Spleen (tissue), 11 donors: ENCODE measurements around the gene RFLNA. TPM values are rescaled to one million over a fixed set of nuclear protein-coding genes. Genes with fewer than 3 reads are reported as not detected.

ENCODE experiments used
- DNase-seq: peaks from one replicate; pipeline ENCODE4 v3.0.0-alpha.2; 2020
- H3K27ac ChIP-seq, 8 donors: fragments of 200-600 bp; sonication (generic) in 7 of 8; 1 replicate in 4 of 8; 2 replicates in 4 of 8; pipeline versions ENCODE4 v1.5.0 to v1.8.0; 2016 to 2021; ENCODE audit warnings: inconsistent platforms in 4 of 8, mild to moderate bottlenecking in 4 of 8, moderate library complexity in 1 of 8
- H3K27me3 ChIP-seq, 7 donors: fragments of 200-600 bp; sonication (generic) in 6 of 7; replicated peaks in 1 of 7; 1 replicate in 4 of 7; 2 replicates in 3 of 7; pipeline versions ENCODE4 v1.5.0 to v1.8.0; 2016 to 2021; ENCODE audit warnings: inconsistent platforms in 3 of 7, mild to moderate bottlenecking in 1 of 7
- H3K36me3 ChIP-seq, 6 donors: fragments of 200-600 bp; sonication (generic) in 5 of 6; 1 replicate in 4 of 6; 2 replicates in 2 of 6; pipeline versions ENCODE4 v1.5.0 to v1.8.0; 2016 to 2021; ENCODE audit warnings: inconsistent platforms in 2 of 6
- H3K4me1 ChIP-seq, 6 donors: fragments of 200-600 bp; sonication (generic) in 5 of 6; 1 replicate in 3 of 6; 2 replicates in 3 of 6; pipeline versions ENCODE4 v1.5.0 to v1.8.0; 2016 to 2021; ENCODE audit warnings: inconsistent platforms in 3 of 6
- H3K4me3 ChIP-seq, 8 donors: fragments of 200-600 bp; sonication (generic) in 7 of 8; 1 replicate in 4 of 8; 2 replicates in 4 of 8; pipeline versions ENCODE4 v1.5.0 to v1.8.0; 2016 to 2021; ENCODE audit warnings: inconsistent platforms in 4 of 8, mild to moderate bottlenecking in 4 of 8, moderate library complexity in 2 of 8
- H3K9me3 ChIP-seq, 8 donors: fragments of 200-600 bp; sonication (generic) in 7 of 8; 1 replicate in 4 of 8; 2 replicates in 4 of 8; pipeline versions ENCODE4 v1.5.0 to v1.8.0; 2016 to 2021; ENCODE audit warnings: inconsistent platforms in 4 of 8
- POLR2A ChIP-seq, 3 donors: fragments of 450-650 bp; IDR thresholded peaks; one replicate each; pipeline ENCODE4 v1.5.1; 2017; ENCODE audit warnings: antibody characterized with exemption in 3 of 3, mild to moderate bottlenecking in 1 of 3
- POLR2AphosphoS5 ChIP-seq, 3 donors: sonication (generic); formaldehyde crosslinking; IDR thresholded peaks; one replicate each; pipeline ENCODE4 v1.5.1; 2017; ENCODE audit warnings: antibody characterized with exemption in 3 of 3
- WGBS, 5 donors: extraction: QIAGEN DNeasy Blood & Tissue Kit in 3 of 5; methylation state at CpG; one replicate each; pipeline versions ENCODE4 v1.1.5 to v1.1.7; 2013 to 2018; 5-methylcytosine and 5-hydroxymethylcytosine counted together
- intact Hi-C: fragments of 100-400 bp; cut with DNase I; formaldehyde crosslinking; loops from one replicate; pipeline ENCODE4 v1.15.0; 2023; ENCODE audit warnings: low total_unique reads
- polyA plus RNA-seq, 3 donors: library from polyadenylated mRNA; stranded (reverse); fragments of 200-250 nt; gene quantifications; one replicate each; pipeline ENCODE4 v1.2.1, GENCODE V29; 2013
- total RNA-seq, 7 donors: library from RNA; depleted of rRNA in 3 of 7; stranded (reverse); fragments of >200 nt in 3 of 7; fragmentation: NEBNext Ultra II Directional in 4 of 7; extraction: Animal tissue kit (Norgen Biotek cat#: 25700) in 4 of 7; gene quantifications; one replicate each; pipeline versions ENCODE4 v1.1.0 to v1.2.1, GENCODE V29; 2016 to 2021
- TF ChIP-seq, protein P1 (sequence below), 11 experiments: fragments of 200-600 bp in 7 of 11; fragments of 450-650 bp in 4 of 11; sonication (generic) in 4 of 11; IDR thresholded peaks in 8 of 11; conservative IDR thresholded peaks in 3 of 11; 1 replicate in 7 of 11; 2 replicates in 4 of 11; pipeline versions ENCODE4 v1.4.0 to v1.8.0; 2016 to 2021; ENCODE audit warnings: antibody characterized with exemption in 11 of 11, inconsistent platforms in 4 of 11, mild to moderate bottlenecking in 1 of 11
- donor health status: healthy with polysubstance abuse.
- donor health status: DM: no; HTN: no; CAD: no; lungs with moderate emphysema.
- donor health status: DM: no; HTN: no; CAD: no.
- donor health status: Bipolar disorder and iron deficiency.
- donor health status: healthy.
- donor health status: DM: no; HTN: no; CAD: no.
- donor health status: DM: yes; HTN: yes; CAD: no.

RFLNA gene
- total and polyA plus RNA-seq, 10 donors: 0.04 to 0.35 (median 0.21) TPM; not detected in 6

DNA sequence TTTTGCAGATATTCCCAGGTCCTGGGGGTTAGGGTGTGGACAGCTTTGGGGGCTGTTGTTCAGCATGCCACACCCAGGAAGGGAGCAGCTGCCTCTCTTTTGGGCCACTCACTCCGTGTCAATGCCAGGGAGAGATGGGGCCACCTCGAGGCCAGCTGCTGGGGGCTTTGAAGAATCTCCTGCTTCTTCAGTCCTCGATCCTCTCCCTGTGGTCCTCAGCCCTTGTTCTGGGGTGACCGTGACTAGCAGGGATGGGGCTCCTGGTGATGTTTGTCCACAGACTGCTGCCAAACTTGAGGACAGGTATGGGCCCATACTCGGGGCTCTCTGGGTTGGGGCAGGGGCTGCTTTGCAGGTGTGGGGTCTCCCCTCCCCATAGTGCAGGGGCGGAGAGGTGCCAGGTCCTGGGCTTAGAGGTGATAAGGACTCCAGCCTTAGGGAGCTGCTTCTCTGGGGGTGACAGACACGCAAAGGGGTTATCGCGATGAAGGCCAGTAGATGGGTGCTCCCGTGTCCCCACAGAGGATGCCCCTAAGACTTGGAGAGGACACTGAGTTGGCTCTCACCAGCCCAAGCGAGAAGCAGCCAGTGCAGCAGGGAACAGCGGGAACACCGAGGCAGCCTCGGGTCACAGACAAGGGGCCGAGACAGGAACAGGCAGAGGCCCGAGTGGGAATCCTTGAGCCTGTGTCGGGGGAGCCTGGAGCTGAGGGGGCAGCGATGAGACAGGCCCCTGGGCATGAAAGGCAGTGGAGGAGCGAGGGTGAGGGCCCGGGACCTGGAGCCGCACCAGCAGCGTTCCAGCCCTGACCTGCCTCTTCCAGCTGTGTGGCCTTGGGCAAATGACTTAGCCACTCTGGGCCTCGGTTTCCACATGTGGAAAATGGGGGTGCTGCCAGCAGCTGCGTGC is 11.1 kb downstream of the RFLNA start:
- DNase-seq: peak; percentile 44
- 84 to 90% (median 87%) methylated on average over 20 to 24 of the region's 24 CpGs for WGBS, 5 donors

DNA sequence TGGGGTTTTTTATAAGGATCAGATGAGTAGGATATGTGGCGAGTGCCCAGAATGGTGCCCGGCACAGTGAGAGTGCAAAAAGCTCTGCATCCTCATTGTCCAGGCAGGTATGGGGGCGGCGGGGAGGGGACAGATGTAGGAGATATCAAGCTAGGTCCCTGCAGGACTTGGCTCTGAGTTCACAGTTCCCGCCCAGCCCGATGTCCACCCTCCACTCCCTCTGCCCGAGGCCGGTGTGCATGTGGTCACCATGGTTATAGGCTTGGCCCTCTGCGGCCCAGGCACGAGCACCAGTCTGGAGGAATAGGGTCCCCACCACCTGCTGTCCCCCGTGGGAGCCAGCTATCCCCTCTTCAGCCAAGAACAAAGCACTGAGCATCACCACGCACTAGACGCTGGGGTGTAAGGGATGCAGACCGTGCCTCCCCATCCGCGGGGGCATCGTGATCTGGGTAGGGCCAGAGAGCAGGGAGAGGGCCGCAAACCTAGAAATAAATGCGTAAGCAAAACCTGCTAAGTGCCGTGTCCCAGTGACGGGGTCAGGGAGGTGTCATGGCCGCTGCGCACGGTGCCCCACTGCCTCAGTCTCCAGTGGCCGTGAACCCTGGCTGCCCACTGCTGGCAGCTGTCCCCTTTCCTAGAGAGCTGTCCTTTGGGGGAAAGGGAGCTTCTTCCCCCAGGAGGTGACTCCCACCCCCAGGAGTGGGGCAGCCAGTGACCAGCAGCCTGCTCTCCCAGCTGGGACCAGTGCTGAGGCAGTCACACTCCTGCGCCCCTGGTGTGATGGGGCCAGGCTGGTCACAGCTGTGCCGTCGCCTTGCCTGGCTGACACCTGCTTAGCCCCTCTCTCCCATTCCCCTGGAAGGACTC is 12.0 kb downstream of the RFLNA start:
- Histone ChIP-seq H3K9me3 (no peaks in the 10 kb centered on the region), H3K27me3 (no peaks in the 10 kb centered on the region), H3K4me3 (no peak overlapping the region), H3K27ac (no peak overlapping the region), H3K4me1 (no peaks in the 10 kb centered on the region), H3K36me3 (no peaks in the 10 kb centered on the region)
- 88 to 92% (median 89%) methylated on average over 18 to 28 of the region's 28 CpGs for WGBS, 5 donors
- intact Hi-C loops: no loop called here
- DNase-seq: no peak
- TF ChIP-seq, protein P1, sequence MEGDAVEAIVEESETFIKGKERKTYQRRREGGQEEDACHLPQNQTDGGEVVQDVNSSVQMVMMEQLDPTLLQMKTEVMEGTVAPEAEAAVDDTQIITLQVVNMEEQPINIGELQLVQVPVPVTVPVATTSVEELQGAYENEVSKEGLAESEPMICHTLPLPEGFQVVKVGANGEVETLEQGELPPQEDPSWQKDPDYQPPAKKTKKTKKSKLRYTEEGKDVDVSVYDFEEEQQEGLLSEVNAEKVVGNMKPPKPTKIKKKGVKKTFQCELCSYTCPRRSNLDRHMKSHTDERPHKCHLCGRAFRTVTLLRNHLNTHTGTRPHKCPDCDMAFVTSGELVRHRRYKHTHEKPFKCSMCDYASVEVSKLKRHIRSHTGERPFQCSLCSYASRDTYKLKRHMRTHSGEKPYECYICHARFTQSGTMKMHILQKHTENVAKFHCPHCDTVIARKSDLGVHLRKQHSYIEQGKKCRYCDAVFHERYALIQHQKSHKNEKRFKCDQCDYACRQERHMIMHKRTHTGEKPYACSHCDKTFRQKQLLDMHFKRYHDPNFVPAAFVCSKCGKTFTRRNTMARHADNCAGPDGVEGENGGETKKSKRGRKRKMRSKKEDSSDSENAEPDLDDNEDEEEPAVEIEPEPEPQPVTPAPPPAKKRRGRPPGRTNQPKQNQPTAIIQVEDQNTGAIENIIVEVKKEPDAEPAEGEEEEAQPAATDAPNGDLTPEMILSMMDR (IDR thresholded peaks at IDR 0.05 in 8 of 11, conservative IDR thresholded peaks at IDR 0.05 in 3 of 11): no peak
- TF ChIP-seq POLR2A (IDR thresholded peaks at IDR 0.05) (no peak), POLR2AphosphoS5 (IDR thresholded peaks at IDR 0.05) (no peak)

More for the DNA sequence above, 11.1 kb downstream of the RFLNA start:
- H3K4me1 ChIP-seq: no peaks in the 10 kb centered on the region
- H3K4me3 ChIP-seq: no peak overlapping the region
- no peaks in the 10 kb centered on the region for H3K9me3 ChIP-seq
- intact Hi-C loops: no loop called here
- H3K27ac ChIP-seq: no peak overlapping the region
- TF ChIP-seq POLR2AphosphoS5 (IDR thresholded peaks at IDR 0.05) (no peak), POLR2A (IDR thresholded peaks at IDR 0.05) (no peak)
- TF ChIP-seq, protein P1 (IDR thresholded peaks at IDR 0.05 in 8 of 11, conservative IDR thresholded peaks at IDR 0.05 in 3 of 11): no peak
- H3K27me3 ChIP-seq: no peaks in the 10 kb centered on the region
- no peaks in the 10 kb centered on the region for H3K36me3 ChIP-seq

DNA sequence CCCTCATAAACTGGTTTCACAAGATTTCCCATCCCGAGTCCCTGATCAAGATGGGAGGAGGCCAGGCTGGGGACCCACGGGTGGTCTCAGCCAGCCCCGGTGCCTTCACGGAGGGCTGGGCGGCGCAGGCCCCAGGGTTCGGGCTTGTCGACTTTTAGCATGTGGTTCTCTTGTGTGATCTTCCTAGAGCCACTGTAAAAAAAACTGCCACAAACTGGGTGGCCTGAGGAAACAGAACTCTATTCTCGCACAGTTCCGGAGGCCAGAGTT is 12.6 kb downstream of the RFLNA start:
- DNase-seq: no peak
- no peaks in the 10 kb centered on the region for H3K9me3 ChIP-seq
- H3K27me3 ChIP-seq: no peaks in the 10 kb centered on the region
- TF ChIP-seq, protein P1 (IDR thresholded peaks at IDR 0.05 in 8 of 11, conservative IDR thresholded peaks at IDR 0.05 in 3 of 11): no peak
- no peak for TF ChIP-seq POLR2AphosphoS5 (IDR thresholded peaks at IDR 0.05)
- no peak for TF ChIP-seq POLR2A (IDR thresholded peaks at IDR 0.05)
- no peaks in the 10 kb centered on the region for H3K4me1 ChIP-seq
- H3K27ac ChIP-seq: no peak overlapping the region
- intact Hi-C loops: no loop called here
- WGBS, 5 donors: 84 to 96% (median 92%) methylated on average over 9 to 10 of the region's 10 CpGs
- no peaks in the 10 kb centered on the region for H3K36me3 ChIP-seq
- H3K4me3 ChIP-seq: no peak overlapping the region

DNA sequence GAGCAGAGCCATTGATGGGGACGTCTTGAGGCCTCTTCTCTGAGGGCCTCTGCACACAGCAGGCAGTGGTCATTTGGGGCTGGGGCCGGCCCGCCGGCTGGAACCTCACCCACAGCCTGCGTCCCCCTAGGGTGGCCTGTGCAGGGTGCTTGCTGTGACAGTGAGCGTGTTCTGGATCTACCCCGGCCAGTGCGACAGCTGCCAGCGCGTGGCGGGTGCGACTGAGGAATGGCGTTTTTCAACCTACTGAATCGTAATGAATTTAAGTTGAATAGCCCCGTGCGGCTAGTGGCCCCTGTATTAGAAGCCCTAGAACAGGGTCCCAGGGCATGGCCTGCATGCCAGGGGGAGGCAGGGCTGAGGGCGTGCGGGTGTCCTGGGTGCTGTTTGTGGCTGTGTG is 13.8 kb downstream of the RFLNA start:
- DNase-seq: no peak
- H3K27me3 ChIP-seq: no peaks in the 10 kb centered on the region
- H3K4me1 ChIP-seq: no peaks in the 10 kb centered on the region
- no peak overlapping the region for H3K27ac ChIP-seq
- H3K9me3 ChIP-seq: no peaks in the 10 kb centered on the region
- no peak for TF ChIP-seq POLR2AphosphoS5 (IDR thresholded peaks at IDR 0.05)
- TF ChIP-seq POLR2A (IDR thresholded peaks at IDR 0.05): no peak
- TF ChIP-seq, protein P1 (IDR thresholded peaks at IDR 0.05 in 8 of 11, conservative IDR thresholded peaks at IDR 0.05 in 3 of 11): no peak
- no peak overlapping the region for H3K4me3 ChIP-seq
- WGBS, 5 donors: 91 to 96% (median 94%) methylated on average over 4 to 18 of the region's 18 CpGs
- intact Hi-C loops: no loop called here
- no peaks in the 10 kb centered on the region for H3K36me3 ChIP-seq
